HG02840 (cell line): ENCODE measurements around the gene LCE1E.

Experiments
- ATAC-seq: cut with Tn5 transposase; IDR thresholded peaks from one replicate; pipeline ENCODE4 v1.9.1; 2021; ENCODE audit warnings: mild to moderate bottlenecking, moderate library complexity, moderate number of reproducible peaks; ENCODE audit not compliant: unreplicated experiment, low FRiP score

The LCE1E gene

DNA sequence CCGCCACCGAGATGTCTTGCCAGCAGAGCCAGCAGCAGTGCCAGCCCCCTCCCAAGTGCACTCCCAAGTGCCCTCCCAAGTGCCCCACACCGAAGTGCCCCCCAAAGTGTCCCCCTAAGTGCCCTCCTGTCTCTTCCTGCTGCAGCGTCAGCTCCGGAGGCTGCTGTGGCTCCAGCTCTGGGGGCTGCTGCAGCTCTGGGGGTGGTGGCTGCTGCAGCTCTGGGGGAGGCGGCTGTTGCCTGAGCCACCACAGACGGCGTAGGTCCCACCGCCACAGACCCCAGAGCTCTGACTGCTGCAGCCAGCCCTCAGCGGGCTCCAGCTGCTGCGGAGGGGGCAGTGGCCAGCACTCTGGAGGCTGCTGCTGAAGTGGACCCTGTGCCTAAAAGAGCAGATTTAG lies 9.7 kb upstream of the LCE1E start:
- no peak for ATAC-seq

GRCh38 chr1:152777510-152778137 lies 8.4 kb upstream of the LCE1E start:
- no peak for ATAC-seq

- no peak for ATAC-seq
Measured at GRCh38 chr1:152783095-152783494, 3.0 kb upstream of the LCE1E start.

- ATAC-seq, result no peak
Measured at GRCh38 chr1:152795686-152796085, 9.6 kb downstream of the LCE1E start.

DNA sequence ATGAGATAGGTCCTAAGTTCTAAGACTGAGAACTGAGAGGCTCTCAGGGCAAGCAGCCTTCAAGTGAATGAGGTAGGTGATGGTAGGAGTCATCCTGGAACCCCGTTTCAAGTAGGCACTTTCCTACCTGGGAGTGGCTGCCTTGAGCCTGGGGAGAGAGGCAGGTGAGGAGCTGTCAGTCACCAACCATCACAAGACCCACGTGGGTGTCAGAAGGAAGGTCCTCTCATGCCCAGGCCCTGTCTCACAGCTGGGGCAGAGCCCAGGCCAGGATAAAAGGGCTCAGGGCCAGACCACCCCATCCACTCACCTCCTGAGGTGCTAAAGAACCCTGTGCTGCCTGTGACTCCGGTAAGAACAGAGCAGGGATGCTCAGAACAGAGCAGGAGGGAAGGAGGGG lies 10.4 kb downstream of the LCE1E start, which contains the start of gene LCE1D:
Gene LCE1D, plus strand, starts transcription at position 301 of the 400 bp plus-strand sequence. CDS start 1,074 bp downstream, outside the sequence.
- no peak for ATAC-seq

- no peak for ATAC-seq
Measured at GRCh38 chr1:152801333-152801732, 15.3 kb downstream of the LCE1E start.

GRCh38 chr1:152806576-152806975 lies 20.5 kb downstream of the LCE1E start, which contains the start of gene LCE1C:
TSS of gene LCE1C (minus strand) at chr1:152806651. CDS start at chr1:152805478, 1,173 bp downstream.
- ATAC-seq, result no peak

GRCh38 chr1:152811050-152811449 lies 25.0 kb downstream of the LCE1E start:
- no peak for ATAC-seq

- ATAC-seq, result no peak
Measured at GRCh38 chr1:152811671-152812070, 25.6 kb downstream of the LCE1E start, which contains the start of gene LCE1B. TSS of gene LCE1B (plus strand) at chr1:152811971. CDS start at chr1:152812447, 476 bp downstream.

DNA sequence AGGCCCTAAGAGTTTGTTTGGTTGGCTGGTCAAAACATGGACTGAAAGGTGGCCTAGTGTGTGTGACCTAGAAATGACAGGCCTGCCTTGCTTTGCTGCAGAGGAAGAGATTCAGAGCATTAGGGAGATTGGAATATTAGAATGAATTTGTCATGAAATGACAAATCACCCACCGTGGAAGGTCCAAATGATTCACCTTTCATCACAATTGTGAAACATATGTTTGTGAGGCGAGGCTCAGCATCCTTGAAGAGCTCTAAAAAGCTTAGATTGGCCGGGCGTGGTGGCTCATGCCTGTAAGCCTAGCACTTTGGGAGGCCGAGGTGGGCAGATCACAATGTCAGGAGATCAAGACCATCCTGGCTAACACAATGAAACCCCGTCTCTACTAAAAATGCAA lies 31.3 kb downstream of the LCE1E start:
- no peak for ATAC-seq

- ATAC-seq, result no peak
Measured at GRCh38 chr1:152823294-152823693, 37.2 kb downstream of the LCE1E start.

DNA sequence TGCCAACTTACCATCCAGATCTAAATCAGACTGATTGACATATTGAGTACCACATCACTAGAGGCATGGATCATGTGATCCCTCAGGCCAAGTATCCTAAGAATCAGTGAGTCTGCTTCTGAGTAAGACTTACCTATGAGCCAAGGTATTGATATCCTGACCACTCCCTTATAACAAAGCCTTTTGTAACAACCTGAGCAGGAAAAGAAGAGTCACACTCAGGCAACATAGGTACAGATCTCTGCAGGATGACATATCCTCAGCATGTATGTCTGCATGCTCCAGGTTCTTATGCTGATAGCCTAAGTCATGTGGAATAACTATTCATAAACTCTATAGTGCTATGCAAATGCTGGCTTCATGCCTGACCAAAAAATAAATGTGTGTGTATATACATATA lies 38.9 kb downstream of the LCE1E start:
- ATAC-seq, result no peak

DNA sequence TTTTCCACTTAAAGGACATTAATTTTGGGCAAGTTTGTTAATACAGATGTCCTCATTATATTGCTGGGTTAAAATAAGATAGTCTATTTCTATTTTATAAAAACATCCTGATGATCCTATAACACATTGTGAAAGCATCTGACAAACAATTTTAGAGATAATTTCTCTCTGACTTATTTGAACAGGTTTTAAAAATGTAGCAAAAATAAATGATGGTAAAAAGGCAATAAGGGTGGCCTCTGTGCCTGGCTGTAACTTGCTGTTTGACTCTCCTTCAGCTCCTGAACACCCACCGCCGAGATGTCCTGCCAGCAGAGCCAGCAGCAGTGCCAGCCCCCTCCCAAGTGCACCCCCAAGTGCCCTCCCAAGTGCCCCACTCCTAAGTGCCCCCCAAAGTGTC lies 41.1 kb downstream of the LCE1E start, which contains the start of gene LCE1A:
Gene LCE1A, plus strand, starts transcription at position 301 of the 400 bp plus-strand sequence. Its CDS starts 0 bp downstream, at position 301.
- no peak for ATAC-seq

GRCh38 chr1:152836870-152837269 lies 50.8 kb downstream of the LCE1E start:
- no peak for ATAC-seq
